ENCODE measurements around the gene LOXHD1. TPM values are rescaled to one million over a fixed set of nuclear protein-coding genes. Genes with fewer than 3 reads are reported as not detected.

LOXHD1 gene
- total RNA-seq, 3 donors from 2014 or later (not counting 1 experiment from before 2014, with no cell fraction given): 0.11 to 0.48 (median 0.14) TPM

DNA sequence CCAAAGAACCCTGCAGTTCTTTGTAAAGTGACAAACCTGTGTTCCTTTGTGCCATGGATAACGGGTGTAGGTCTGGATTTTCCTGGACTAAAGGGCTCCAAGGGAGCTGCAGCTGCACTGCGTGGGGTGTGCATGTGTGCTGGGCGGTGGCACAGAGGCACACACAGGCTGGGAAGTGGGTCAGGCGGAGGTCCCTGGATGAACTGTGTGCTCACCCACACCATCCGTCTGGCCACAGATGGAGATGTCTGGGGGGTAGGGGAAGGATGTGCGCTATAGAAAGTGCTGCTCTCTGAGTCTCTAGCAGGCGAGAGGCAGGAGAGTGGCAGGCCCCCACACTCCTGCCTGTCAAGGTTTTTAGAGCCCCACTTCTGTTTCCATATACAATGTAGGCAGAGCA lies 137.2 kb downstream of the LOXHD1 start:
- no peak overlapping the region for H3K4me3 ChIP-seq (ENCODE audit: low read length)
- H3K27me3 ChIP-seq (ENCODE audit: control insufficient read depth, insufficient read depth, low read length): no peaks in the 10 kb centered on the region
- H3K27ac ChIP-seq (ENCODE audit: low read length): no peak overlapping the region
- Mint-ChIP-seq H3K27me3 (ENCODE audit: low read depth in 2 of 2) (peaks cover 10 to 15% of the 10 kb centered on the region in 2 donors), H3K4me1 (no peaks in the 10 kb centered on the region), H3K27ac (no peak overlapping the region), H3K4me3 (no peak overlapping the region), H3K36me3 (no peaks in the 10 kb centered on the region), H3K9me3 (no peaks in the 10 kb centered on the region)
- intact Hi-C loops (cut with micrococcal nuclease): no loop called here
- WGBS (ENCODE audit: insufficient coverage): 85% methylated on average over 7 of the region's 7 CpGs
- DNase-seq: no peak
- H3K9me3 ChIP-seq (ENCODE audit: control insufficient read depth, insufficient read depth, low read length): no peaks in the 10 kb centered on the region
- ATAC-seq: no peak
- no peaks in the 10 kb centered on the region for H3K36me3 ChIP-seq (ENCODE audit: control insufficient read depth, insufficient read depth, low read length)
- H3K4me1 ChIP-seq (ENCODE audit: control insufficient read depth, insufficient read depth, low read length): no peaks in the 10 kb centered on the region
- TF ChIP-seq, protein P1, sequence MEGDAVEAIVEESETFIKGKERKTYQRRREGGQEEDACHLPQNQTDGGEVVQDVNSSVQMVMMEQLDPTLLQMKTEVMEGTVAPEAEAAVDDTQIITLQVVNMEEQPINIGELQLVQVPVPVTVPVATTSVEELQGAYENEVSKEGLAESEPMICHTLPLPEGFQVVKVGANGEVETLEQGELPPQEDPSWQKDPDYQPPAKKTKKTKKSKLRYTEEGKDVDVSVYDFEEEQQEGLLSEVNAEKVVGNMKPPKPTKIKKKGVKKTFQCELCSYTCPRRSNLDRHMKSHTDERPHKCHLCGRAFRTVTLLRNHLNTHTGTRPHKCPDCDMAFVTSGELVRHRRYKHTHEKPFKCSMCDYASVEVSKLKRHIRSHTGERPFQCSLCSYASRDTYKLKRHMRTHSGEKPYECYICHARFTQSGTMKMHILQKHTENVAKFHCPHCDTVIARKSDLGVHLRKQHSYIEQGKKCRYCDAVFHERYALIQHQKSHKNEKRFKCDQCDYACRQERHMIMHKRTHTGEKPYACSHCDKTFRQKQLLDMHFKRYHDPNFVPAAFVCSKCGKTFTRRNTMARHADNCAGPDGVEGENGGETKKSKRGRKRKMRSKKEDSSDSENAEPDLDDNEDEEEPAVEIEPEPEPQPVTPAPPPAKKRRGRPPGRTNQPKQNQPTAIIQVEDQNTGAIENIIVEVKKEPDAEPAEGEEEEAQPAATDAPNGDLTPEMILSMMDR (IDR thresholded peaks at IDR 0.05): no peak

DNA sequence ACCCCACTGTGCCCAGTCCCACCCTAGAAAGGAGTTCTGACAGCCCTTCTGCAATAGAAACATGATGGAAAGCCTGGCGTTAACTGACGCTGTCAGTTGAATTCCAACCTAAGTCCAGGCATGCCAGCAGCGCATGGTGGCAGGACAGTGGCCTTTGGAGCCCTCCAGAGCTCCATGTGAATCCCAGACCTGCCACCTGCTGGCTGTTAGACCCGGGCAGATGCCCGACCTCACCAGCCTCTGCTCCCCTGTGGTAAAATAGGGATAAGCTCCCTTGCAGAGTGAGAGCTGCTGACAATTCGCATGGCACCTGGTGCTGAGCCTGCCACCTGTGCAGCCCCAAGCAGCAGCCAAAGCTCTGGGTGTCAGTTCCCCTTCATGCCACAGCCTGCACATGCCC lies 138.6 kb downstream of the LOXHD1 start:
- H3K27ac Mint-ChIP-seq: no peak overlapping the region
- no peaks in the 10 kb centered on the region for H3K9me3 Mint-ChIP-seq
- H3K36me3 Mint-ChIP-seq: no peaks in the 10 kb centered on the region
- intact Hi-C loops (cut with micrococcal nuclease): no loop called here
- TF ChIP-seq, protein P1 (IDR thresholded peaks at IDR 0.05): no peak
- 61% methylated on average over 6 of the region's 6 CpGs for WGBS (ENCODE audit: insufficient coverage)
- H3K27ac ChIP-seq (ENCODE audit: low read length): no peak overlapping the region
- ATAC-seq (no peak), DNase-seq (no peak)
- peaks cover 10 to 15% of the 10 kb centered on the region in 2 donors for H3K27me3 Mint-ChIP-seq (ENCODE audit: low read depth in 2 of 2)
- H3K4me1 Mint-ChIP-seq: no peaks in the 10 kb centered on the region
- no peaks in the 10 kb centered on the region for H3K27me3 ChIP-seq (ENCODE audit: control insufficient read depth, insufficient read depth, low read length)
- H3K4me3 Mint-ChIP-seq: no peak overlapping the region
- no peaks in the 10 kb centered on the region for H3K36me3 ChIP-seq (ENCODE audit: control insufficient read depth, insufficient read depth, low read length)
- H3K9me3 ChIP-seq (ENCODE audit: control insufficient read depth, insufficient read depth, low read length): no peaks in the 10 kb centered on the region
- no peaks in the 10 kb centered on the region for H3K4me1 ChIP-seq (ENCODE audit: control insufficient read depth, insufficient read depth, low read length)
- no peak overlapping the region for H3K4me3 ChIP-seq (ENCODE audit: low read length)

DNA sequence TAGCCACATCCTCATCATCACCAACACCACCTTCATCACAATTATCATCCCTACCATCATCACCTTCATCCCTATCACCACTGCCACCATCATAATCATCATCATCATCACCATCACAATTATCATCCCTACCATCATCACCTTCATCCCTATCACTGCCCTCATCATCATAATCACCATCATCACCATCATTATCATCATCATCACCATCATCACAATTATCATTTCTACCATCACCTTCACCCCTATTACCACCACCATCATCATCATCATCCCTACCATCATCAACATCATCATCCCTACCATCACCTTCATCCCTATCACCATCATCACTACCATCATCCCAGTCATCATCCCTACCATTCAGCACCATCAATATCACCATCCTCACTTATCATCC lies 140.5 kb downstream of the LOXHD1 start:
- intact Hi-C loops (cut with micrococcal nuclease): no loop called here
- TF ChIP-seq, protein P1 (IDR thresholded peaks at IDR 0.05): no peak
- no peaks in the 10 kb centered on the region for H3K27me3 ChIP-seq (ENCODE audit: control insufficient read depth, insufficient read depth, low read length)

DNA sequence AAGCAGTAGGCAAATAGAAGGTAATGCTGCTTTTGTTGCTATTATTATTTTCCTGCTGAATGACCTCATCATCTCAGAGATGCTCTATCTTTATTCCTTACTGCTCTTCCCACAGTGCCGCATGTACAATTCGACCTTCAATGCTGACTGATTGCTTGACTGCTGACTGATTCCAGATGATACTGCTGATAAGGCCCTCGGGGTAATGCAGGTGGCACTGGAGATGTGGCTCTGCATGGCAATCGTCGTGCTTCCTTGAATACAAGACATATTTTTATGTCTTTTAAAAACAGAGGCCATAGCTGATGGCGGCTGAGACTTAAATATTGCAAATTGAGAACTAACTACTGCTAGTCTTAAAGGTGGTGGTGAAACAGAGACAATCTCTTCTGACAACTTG lies 146.6 kb downstream of the LOXHD1 start:
- H3K4me1 ChIP-seq (ENCODE audit: control insufficient read depth, insufficient read depth, low read length): no peaks in the 10 kb centered on the region
- H3K4me3 ChIP-seq (ENCODE audit: low read length): no peak overlapping the region
- Mint-ChIP-seq H3K4me1 (no peaks in the 10 kb centered on the region), H3K9me3 (no peaks in the 10 kb centered on the region), H3K36me3 (no peaks in the 10 kb centered on the region), H3K27ac (no peak overlapping the region), H3K27me3 (ENCODE audit: low read depth in 2 of 2) (peaks cover 16 to 24% of the 10 kb centered on the region in 2 donors), H3K4me3 (no peak overlapping the region)
- no peaks in the 10 kb centered on the region for H3K9me3 ChIP-seq (ENCODE audit: control insufficient read depth, insufficient read depth, low read length)
- no peak overlapping the region for H3K27ac ChIP-seq (ENCODE audit: low read length)
- H3K27me3 ChIP-seq (ENCODE audit: control insufficient read depth, insufficient read depth, low read length): no peaks in the 10 kb centered on the region
- no peak for DNase-seq
- no peaks in the 10 kb centered on the region for H3K36me3 ChIP-seq (ENCODE audit: control insufficient read depth, insufficient read depth, low read length)
- intact Hi-C loops (cut with micrococcal nuclease): no loop called here
- ATAC-seq: no peak
- TF ChIP-seq, protein P1 (IDR thresholded peaks at IDR 0.05): no peak
- 84% methylated on average over 6 of the region's 6 CpGs for whole genome bisulfite sequencing (ENCODE audit: insufficient coverage)

More for the DNA sequence above, 140.5 kb downstream of the LOXHD1 start:
- no peak overlapping the region for H3K4me3 ChIP-seq (ENCODE audit: low read length)
- no peaks in the 10 kb centered on the region for H3K9me3 ChIP-seq (ENCODE audit: control insufficient read depth, insufficient read depth, low read length)
- no peaks in the 10 kb centered on the region for H3K9me3 Mint-ChIP-seq
- no peak overlapping the region for H3K4me3 Mint-ChIP-seq
- ATAC-seq (no peak), DNase-seq (no peak)
- H3K27ac Mint-ChIP-seq: no peak overlapping the region
- H3K4me1 Mint-ChIP-seq: no peaks in the 10 kb centered on the region
- no peak overlapping the region for H3K27ac ChIP-seq (ENCODE audit: low read length)
- H3K4me1 ChIP-seq (ENCODE audit: control insufficient read depth, insufficient read depth, low read length): no peaks in the 10 kb centered on the region
- H3K27me3 Mint-ChIP-seq (ENCODE audit: low read depth in 2 of 2): peaks cover 18 to 22% of the 10 kb centered on the region in 2 donors
- no peaks in the 10 kb centered on the region for H3K36me3 Mint-ChIP-seq
- H3K36me3 ChIP-seq (ENCODE audit: control insufficient read depth, insufficient read depth, low read length): no peaks in the 10 kb centered on the region
